Measurements from ENCODE around the gene NACC2. TPM values are rescaled to one million over a fixed set of nuclear protein-coding genes. Genes with fewer than 3 reads are reported as not detected.

The NACC2 gene
- total and polyA plus RNA-seq, 9 of the 15 experiments (the other 6 are each of a cell fraction or from before 2014, with no cell fraction given), result 0.70 to 25.1 (median 5.6) TPM

GRCh38 chr9:136019041-136019680, 75.9 kb downstream of the NACC2 start (continued):
- TF ChIP-seq RERE (CRISPR knock-in tag; IDR thresholded peaks at IDR 0.05; ENCODE audit: borderline replicate concordance), result no peak

- no peak for TF ChIP-seq TRIM28 (IDR thresholded peaks at IDR 0.05)
- no peak for TF ChIP-seq DNMT1 (IDR thresholded peaks at IDR 0.05)
- TF ChIP-seq SIRT6 (IDR thresholded peaks at IDR 0.05; ENCODE audit: low read depth, low read length), result no peak
- no peak for TF ChIP-seq PURB (CRISPR knock-in tag; IDR thresholded peaks at IDR 0.05; ENCODE audit: low read depth)
- TF ChIP-seq ZFP30 (CRISPR knock-in tag; IDR thresholded peaks at IDR 0.05; ENCODE audit: borderline replicate concordance), result no peak
- no peak for TF ChIP-seq RHOXF2B (CRISPR knock-in tag; conservative IDR thresholded peaks at IDR 0.05)
- no peak for TF ChIP-seq SMARCC2 (IDR thresholded peaks at IDR 0.05; ENCODE audit: low read depth)
- no peak for TF ChIP-seq MLX (CRISPR knock-in tag; conservative IDR thresholded peaks at IDR 0.05)
- CTCF ChIA-PET (ENCODE audit: low intra/inter-chr PET ratio), result no interaction called here
- no peak for FAIRE-seq
These were observed 76.6 kb downstream of the NACC2 start for GRCh38 chr9:136018257-136019031.

More at GRCh38 chr9:136018257-136019031, 76.6 kb downstream of the NACC2 start:
- Histone ChIP-seq H3K36me3 (ENCODE audit: control insufficient read depth, insufficient read depth, low read length) (peaks cover 30% of the 10 kb centered on the region; the same call in 2 of the 3 replicates), H4K20me1 (replicated peaks; ENCODE audit: control insufficient read depth, insufficient read depth, low read length) (0 out of 2 replicates have a peak, but pooled peaks cover 4% of the 10 kb centered on the region), H3K9me1 (ENCODE audit: control insufficient read depth, insufficient read depth, low read length) (peaks cover 9% of the 10 kb centered on the region), H3K9ac (ENCODE audit: insufficient read depth in 1 of 2, low read depth in 2 of 2, low read length in 2 of 2) (no peak overlapping the region), H3K27ac (ENCODE audit: extremely low read depth, low read depth, low read length) (no peak overlapping the region), H3K9me3 (replicated peaks; ENCODE audit: control insufficient read depth, insufficient read depth, low read depth, low read length) (no peaks in the 10 kb centered on the region), H3K79me2 (ENCODE audit: control insufficient read depth, insufficient read depth, low read length) (peaks cover 35% of the 10 kb centered on the region), H3K4me1 (replicated peaks in 1 of 2; ENCODE audit: control insufficient read depth in 2 of 2, insufficient read depth in 2 of 2, low read length in 2 of 2) (peaks cover 0 to 55% of the 10 kb centered on the region in 2 experiments; a peak in 2 of 5 replicates), H3K4me2 (ENCODE audit: insufficient read depth, low read length) (no peak overlapping the region), H3K27me3 (ENCODE audit: control insufficient read depth in 2 of 2, insufficient read depth in 2 of 2, low read length in 2 of 2) (no peaks in the 10 kb centered on the region), H2AFZ (ENCODE audit: low read depth, low read length) (no peak overlapping the region), H3K4me3 (no peak overlapping the region)
- no peak for ATAC-seq
- POLR2A ChIA-PET, result interaction anchor here (1.3 kb wide), 1 partner anchor 18 kb away, joined by 6 read pairs; no protein-coding TSS in a partner anchor
- BruUV-seq (replicated peaks), result no TSS peak
- intact Hi-C loops (cut with micrococcal nuclease), result no loop called here
- in situ Hi-C loops (cut with MboI), result no loop called here
- 83% methylated on average over 19 of the region's 23 CpGs for WGBS (ENCODE audit: insufficient coverage, low coverage, missing lambda C conversion rate)
- no peak for DNase-seq (ENCODE audit: extremely low read depth in 1 of 4, low spot score in 3 of 4)

Measured in K562 (cell line).